Suppressor macrophage treated with lipopolysaccharide for 1 hour (primary cell): ENCODE results near the gene RUNX1.

Experiments used
- DNase-seq, 3 donors: peaks; one replicate each; pipeline ENCODE4 v3.0.0-alpha.2; 2020 to 2022

RUNX1 gene

DNA sequence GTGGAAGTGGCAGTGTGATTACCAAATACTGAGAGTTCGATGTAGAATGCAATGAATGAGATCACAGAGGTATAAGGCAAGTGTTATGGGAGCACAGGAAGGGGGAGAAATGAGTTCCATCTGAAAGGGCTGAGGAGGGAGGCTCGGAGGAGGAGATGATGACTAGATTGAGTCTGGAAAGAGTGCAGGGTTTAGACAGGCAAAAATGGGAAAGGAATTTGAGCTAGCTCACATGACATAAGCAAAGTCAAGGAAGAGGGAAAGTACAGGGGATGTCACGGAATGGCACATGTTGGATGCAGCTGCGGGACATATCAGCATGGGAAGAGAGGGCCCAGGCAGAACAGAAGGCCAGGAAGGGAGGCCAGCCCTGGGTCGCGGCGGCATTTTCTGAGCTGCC is 132.7 kb downstream of the RUNX1 start:
- DNase-seq = peak in 1 of 3 donors; percentile 39

DNA sequence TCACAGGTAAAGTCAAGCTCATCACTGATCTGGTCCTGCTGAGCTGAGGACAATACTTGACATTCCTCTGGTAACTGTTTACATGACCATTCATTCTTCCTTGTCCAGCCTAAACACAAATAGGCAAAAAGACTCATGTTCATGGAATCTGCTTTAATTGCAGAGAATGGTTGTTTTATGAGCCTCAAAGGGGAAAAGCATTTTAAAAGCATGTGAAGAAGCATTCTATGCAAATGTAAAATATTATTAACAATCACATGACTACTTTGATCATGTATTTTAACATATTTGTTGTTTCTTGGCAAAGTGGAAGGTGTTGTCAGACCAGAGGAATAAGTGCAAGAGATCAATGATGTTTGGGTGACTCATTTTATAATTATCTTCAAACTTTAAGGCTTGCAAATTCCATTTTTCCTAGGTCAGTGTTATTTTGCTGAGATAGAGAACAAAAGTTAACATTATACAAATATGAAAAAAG is 133.7 kb downstream of the RUNX1 start:
- no peak for DNase-seq

DNA sequence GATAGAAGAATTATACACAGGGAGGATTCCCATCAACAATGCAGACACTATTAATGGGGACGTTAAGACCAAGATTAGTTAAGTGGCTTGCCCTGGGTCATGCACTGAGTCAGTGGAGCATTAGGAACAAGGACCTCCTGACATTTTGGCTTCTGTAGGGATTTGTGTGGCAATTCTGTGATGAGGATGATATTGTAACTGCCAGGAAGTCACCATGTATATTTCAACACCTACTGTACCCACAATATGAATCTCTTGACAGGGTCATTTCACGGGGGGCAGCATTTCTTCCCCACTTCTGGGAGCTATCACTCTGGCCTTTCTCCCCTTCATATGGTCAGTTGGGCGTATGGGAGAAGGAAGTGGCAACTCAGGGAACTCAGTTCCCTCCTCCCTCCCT is 134.9 kb downstream of the RUNX1 start:
- DNase-seq = peak; percentile 40 to 59 (median 41)

DNA sequence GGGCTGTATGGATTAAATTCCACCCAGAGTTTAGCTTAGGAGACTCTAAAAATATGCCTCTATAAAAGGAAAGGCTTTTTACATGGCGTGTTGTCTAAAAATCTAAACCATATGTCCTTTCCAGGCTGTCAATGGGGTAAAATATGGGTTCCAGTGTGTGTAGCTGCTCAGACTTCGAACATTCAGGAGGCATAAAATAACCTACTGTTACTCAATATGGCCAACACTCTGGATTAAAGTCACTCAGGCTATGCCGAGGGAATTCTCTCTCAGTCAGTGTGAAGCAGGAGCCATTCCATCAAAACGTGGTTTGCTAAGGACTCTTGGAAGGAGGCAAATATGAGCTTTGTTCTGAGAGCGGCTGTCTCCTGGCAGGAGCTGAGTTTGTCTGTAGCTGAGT is 135.3 kb downstream of the RUNX1 start:
- DNase-seq = no peak

DNA sequence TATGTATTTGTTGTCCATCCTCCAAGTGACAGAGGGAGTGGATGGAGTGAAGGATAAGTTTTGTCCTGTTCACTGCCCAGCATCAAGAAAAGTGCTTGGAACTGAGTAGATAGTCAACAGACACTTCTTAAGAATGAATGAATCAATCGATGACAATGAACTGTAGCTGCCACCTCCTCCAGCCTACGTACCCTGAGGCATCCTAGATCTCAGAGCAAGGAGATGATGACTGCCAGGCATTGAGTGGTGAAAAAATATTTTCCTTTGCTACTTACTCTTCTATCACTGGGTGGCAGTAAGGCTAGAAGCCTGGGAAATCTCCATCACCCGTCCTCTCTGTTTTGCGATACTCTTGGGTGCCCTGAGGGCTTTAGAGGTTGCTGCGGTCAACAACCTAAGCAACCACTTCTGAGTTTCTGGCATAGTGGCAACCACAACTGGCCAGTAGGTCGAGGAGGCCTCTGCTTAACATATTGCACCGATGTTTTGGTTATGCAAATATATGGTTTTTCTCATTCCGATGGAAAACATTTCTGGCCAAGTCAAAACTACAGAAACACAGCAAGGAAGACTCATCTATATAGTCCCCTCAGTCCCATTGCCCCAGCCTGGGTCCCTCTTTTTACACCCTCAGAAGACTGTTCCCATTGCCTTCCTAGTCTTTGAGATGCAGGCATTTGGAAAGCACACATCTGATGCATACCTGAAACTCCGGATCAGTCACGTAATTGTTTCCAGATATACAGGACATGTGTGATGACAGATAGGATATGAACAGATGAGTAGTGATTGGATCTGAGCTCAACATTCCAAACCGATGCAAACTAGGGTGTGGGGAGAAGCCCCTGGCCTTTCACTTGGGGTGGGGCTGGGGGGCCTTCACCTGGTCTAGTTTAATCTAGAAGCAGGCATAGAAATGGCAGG is 136.8 kb downstream of the RUNX1 start:
- DNase-seq = no peak

DNA sequence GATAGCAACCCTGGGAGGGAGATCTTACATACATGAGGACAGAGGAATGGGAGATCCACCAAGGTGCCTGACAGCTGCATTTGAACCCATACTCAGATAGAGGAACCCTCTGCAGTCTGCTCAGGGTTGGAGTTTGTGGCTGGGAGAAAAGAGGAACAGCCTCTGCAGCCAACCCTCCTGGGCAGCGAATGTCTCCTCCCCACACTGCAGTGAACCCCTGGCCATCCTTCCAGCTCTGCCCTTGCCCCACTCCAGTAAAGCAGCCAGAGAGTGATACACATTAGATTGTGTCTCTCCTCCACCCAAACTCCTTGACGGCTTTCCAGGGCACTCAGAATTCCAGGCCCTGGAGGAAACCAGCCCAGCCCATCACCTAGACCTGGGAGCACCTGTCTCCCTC is 137.7 kb downstream of the RUNX1 start:
- peak in 2 of 3 donors; percentile 52 to 60 for DNase-seq

DNA sequence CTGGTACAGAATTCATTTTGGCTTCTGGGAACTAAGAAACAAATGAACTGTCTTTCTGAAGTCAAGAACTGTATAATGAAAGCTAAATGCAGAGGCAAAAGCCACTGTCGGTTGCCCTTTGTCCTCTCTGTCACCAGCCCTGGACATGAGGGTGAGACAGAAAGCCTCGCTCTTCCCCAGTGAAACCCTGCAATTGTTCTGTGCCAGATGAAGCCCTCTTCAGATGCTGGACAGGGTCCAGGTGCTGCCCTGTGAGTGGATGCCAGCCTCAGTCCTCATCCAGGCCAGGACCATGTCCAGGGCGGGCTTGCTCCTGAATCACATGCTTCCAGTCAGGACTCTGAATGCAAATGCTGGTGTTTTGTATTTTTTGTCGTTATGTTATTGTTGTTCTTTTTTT is 138.7 kb downstream of the RUNX1 start:
- no peak for DNase-seq

DNA sequence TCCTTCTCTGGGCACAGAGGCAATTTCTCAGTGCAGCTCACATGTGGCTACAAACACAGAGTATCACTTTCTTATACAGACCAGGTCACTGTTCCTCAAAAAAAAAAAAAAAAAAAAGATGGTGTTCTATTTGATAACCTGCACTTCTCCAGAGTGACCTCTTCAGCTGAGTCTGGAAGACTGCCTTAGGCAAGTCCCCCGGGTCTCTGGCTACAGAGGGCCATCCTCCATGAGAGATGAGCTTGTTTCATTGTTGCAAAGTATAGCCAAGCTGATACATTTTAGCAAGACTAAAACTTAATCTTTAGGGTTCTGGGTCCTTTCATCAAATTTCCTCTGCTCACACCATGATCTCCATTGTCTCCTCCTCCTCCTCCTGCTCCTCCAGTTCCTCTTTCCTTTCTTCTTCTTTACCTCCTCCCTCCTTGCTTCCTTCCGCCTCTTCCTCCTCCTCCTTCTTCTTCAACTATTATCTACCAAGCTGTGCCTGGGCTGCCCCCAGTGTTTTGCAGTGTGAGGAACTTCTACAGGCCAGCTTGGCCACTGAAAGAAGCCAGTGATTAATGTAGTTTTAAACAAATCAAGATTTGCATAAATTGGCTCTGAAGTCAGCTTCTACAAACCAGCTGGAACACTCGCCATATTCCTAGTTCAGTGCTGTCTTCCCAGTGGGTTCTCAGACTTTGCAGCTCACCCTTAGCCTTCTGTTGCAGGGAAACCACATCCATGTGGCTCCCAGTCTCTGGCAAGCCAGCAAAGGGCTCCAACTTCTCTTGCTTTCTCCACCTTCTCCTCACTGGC is 139.4 kb downstream of the RUNX1 start:
- DNase-seq = peak; percentile 38 to 57 (median 49)

DNA sequence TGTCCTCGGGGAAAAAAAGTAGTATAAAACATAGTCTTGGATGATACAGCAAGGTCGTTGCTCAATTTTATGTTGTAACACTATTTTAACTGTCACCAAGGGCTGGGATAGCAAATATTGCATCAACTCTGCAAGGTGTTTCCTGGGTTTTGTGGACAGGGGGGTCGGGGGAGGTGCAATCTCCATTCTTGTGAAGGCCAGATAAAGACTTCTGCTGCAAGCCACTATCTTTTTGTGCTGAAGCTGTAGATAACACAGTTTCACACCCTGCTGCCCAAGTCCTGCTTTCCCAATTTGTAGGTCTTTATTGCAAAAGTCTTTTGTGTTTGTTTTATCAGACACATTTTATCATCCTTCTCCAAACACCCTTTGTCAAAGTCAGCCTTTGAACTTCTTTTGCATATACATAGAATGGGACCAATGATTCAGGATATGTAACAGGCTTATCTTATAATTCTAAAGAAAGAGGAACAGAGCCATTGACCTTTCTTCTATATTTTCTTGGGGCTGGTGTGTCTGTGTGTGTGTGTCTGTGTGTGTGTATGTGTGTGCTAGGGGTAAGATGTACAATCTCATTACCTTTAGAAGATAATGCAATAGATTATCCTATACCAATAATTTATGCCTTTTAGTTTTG is 140.6 kb downstream of the RUNX1 start:
- DNase-seq = peak; percentile 43 to 77 (median 74)

DNA sequence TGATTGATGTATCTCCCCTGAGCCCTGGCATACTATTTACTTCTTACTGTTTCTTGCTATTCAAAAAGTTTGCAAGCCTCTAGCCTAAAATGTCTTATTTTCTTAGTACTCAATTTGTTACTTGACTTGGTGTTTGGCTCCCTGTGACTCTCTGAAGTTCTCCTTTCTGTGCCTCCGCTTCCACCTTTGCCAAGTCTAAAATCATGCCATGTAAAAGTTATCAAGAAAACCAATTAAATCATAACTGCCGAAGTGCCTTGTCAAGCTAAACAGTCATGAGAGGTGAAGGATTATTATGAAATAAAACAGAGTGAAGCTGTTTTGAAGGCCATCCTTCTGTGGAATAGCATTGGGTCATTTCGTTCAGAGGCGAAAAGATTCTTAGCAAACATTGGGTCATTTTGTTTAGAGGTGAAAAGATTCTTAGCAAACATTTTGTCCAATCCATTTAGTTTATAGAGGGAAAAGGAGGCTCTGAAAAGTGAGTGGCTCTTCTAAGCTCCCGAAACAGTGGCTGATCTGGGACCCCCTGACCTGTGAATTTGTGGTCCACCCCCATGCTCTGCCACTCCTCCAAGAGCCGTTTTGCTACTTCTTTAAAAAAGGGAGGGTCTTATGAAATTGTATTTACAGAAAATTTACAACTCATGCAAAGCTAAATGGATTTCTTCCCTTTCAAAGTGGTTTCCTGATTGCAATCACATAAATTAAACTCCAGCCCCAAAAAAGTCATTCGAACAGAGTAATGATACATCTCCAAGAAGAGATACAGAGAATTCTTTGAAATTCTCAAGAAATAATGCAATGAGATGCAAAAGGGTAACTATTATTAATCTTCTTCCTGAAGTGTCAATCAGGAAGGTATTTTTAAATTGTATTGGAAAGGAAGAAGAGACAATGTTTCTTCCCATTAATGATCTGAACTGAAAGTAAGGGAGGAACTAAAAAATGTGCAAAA is 141.4 kb downstream of the RUNX1 start:
- no peak for DNase-seq

DNA sequence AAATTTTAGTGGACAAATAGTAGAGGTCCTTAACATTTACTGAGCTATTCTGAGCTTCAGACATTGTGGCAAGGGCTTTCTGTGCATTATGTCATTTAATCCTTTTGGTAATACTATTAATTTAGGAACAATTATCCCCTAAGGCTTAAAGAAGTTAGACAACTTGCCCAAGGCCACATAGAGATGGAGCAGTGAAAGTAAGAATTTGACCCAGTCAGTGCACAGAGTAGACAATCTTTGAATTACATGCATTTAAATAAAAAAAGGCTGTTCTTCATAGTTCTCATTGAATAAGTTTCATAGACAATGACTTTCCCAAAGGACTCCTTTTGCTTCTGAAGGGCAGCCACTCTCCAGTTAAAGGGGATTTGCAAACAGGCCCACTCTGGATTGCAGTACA is 142.7 kb downstream of the RUNX1 start:
- no peak for DNase-seq

DNA sequence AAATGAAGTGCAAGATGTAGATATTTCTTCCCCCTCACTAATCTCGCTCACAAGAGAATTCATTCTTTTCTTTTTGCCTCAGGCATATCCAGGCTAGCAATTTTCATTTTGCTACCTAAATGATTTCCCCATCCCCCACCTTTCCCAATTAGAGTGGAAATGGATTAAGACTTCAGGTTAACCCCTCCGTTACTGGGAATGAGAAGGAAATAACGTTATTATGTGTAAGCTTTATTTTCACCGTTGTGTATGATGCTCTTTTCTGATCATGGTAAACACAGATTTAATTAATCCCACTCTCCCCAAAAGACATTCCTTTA is 143.9 kb downstream of the RUNX1 start:
- no peak for DNase-seq

DNA sequence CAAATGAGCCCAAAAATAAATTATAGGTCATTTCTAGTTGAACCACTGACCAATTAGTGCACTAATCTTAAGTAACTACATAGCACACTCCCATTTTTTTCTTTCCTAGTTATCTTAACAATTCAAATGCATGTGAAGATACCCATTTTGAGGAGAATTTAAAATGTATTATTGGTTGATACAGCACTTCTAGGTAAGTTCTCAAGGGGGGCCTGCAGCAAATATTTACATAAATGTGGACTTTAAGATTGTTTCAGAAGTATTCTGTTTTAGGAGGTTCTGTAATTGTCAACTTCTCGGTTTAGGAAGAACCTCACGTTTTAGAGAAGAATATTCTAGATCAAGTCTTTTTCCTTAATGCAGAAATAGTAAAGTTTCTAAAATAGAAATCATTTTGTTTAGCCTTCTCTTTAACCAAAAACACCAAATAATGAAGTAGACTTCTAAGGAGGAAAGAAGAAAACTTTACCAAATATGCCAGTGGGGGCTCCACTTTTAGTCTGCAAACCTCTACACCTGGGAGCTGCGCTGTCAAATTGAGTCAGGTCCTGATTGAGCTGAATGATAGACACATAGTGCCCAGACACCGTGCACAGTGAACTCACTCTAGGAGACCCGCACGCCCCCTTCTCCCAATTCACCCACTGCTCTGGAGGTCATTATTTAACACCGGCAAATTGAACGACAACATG is 144.4 kb downstream of the RUNX1 start:
- DNase-seq = no peak

DNA sequence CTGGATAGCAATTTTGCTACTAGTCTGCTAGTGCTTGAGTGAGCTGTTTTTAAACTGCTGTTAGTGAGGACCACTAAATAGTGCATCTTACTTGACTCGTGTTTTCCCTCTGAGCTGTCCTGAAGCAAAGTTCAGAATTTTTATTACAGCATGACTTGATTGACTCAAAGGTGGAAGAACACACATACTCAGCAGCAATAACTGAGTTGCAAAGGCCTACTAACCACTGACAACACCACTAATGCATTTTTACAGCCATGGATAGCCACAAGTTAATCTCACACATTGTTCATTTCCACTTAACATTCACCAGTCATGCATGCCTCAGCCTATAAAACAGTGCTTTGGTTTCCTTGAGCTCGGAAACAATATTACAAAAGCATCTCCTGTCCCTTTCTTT is 148.7 kb downstream of the RUNX1 start:
- no peak for DNase-seq

DNA sequence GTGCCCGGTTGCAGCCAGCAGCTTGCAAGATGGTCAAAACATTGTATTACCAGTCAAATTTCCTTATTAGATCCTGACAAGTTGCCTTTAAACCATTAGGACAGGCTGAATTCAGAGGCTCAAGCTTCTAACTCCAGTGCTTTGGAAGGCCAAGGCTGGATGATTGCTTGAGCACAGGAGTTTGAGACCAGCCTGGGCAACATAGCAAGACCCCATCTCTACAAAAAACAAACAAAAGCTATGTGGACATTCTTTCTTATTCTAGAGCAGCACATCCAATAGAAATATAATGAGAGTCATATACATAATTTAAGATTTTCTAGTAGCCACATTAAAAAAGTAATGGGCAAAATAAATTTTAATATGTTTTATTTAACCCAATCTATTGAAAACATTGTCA is 149.3 kb downstream of the RUNX1 start:
- DNase-seq = no peak

DNA sequence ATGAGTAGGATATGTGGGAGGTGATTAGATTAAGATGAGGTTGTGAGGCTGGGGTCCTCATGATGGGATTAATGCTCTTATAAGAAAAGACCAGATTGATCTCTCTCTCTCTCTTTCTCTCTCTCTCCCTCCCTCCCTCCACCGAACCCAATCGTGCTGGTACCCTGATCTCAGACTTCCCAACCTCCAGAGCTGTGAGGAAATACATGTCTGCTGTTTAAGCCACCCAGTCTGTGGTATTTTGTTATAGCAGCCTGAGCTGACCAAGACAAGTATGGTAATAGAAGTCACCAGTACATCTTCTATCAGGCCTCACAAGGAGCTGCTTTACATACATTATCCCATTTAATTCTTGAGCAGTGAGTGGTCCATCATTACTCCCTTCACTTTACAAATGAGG is 149.8 kb downstream of the RUNX1 start:
- no peak for DNase-seq

DNA sequence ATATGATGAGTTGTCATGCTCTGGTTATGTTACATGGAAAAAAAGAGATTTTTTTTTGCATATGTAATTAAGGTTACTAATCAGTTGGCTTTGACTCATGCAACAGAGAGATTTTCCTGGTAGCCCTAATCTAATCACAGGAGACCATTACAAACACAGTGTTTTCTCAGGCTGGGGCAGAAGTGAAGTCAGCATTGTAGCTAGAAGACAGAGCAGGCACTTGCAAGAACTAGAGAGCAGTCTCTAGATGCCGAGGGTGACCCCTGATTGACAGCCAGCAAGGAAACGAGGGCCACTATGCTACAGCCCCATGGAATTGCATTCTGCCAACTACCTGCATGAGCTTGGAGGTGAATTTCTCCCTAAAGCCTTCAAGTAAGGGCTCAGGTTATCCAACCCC is 151.3 kb downstream of the RUNX1 start:
- DNase-seq = no peak

DNA sequence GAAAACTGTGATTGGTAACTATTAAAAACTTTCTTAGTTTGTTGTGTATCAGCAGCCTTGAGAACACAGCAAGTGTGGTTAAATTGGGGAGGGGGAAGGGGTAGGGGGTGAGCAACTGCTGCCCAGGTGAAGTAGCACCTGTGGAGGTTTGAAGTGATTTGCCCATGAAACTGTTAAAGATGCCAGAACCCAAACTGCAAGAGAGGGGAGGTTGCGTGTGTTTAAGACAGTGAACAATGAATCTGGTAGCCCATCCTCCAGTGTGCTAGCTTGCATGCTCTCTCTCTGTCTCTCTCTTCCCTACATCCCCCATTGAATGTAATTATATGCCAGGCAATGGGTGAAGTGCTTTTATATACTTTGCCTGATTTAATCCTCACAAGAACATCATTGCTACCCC is 154.7 kb downstream of the RUNX1 start:
- no peak for DNase-seq

DNA sequence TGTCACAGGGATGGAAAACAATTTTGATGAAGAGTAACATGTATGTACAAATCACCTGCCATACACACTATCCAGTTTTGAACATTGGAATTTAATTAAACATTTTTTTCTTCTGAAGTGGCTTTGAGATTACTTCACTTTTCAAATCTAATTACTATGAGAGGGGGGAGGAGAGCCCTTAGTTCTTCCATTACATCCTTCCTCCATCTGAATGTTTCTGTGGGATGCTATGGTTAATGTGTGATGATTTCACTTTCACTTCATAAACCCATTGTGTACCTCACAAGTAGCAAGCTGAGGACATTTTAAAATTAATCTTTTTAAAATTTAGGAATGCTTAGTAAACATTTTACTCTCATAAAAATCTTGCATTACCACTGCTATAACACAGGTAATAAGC is 156.9 kb downstream of the RUNX1 start:
- peak in 1 of 3 donors; percentile 44 for DNase-seq

DNA sequence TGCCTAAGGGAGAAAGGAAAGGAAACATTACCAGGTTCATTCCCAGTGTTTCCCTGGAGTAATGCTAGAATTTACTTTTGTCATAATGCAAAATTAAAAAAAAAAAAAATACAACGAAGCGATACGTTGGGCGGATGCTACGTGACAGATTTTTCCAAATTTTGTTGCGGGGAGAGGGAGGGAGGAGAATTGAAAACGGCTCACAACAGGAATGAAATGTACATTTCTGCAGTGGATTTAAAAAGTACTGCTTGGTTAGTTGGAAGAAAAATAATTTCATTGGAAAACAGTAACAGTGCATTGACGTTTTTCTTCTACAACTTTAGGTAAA is 157.5 kb downstream of the RUNX1 start:
- no peak for DNase-seq

DNA sequence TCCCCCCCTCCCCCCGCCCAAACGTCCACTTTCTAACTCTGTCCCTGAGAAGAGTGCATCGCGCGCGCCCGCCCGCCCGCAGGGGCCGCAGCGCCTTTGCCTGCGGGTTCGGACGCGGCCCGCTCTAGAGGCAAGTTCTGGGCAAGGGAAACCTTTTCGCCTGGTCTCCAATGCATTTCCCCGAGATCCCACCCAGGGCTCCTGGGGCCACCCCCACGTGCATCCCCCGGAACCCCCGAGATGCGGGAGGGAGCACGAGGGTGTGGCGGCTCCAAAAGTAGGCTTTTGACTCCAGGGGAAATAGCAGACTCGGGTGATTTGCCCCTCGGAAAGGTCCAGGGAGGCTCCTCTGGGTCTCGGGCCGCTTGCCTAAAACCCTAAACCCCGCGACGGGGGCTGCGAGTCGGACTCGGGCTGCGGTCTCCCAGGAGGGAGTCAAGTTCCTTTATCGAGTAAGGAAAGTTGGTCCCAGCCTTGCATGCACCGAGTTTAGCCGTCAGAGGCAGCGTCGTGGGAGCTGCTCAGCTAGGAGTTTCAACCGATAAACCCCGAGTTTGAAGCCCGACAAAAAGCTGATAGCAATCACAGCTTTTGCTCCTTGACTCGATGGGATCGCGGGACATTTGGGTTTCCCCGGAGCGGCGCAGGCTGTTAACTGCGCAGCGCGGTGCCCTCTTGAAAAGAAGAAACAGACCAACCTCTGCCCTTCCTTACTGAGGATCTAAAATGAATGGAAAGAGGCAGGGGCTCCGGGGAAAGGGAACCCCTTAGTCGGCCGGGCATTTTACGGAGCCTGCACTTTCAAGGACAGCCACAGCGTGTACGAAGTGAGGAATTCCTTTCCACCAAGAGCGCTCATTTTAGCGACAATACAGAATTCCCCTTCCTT is 158.1 kb downstream of the RUNX1 start:
- DNase-seq = peak; percentile 44 to 58 (median 50)
